G401.6 (cell line): ENCODE results near the gene FAM43A.
A peak's percentile ranks its signal among the peaks of the same experiment; 100 is the strongest.

Source experiments
- FAIRE-seq: peaks from 2 replicates; lab custom pipeline; 2012; peaks lifted over from hg19 to GRCh38; lab: Jason Lieb, UNC

FAM43A gene

GRCh38 chr3:194685718-194686413 is at the start of gene FAM43A:
Gene FAM43A (plus strand): TSS chr3:194685883. CDS start chr3:194686827, 944 bp downstream.
- FAIRE-seq: peak; percentile 19

GRCh38 chr3:194637066-194637465 is 48.6 kb upstream of the FAM43A start:
- FAIRE-seq: no peak

GRCh38 chr3:194637541-194638400 is 47.9 kb upstream of the FAM43A start:
- FAIRE-seq: no peak

GRCh38 chr3:194638991-194639605 is 46.6 kb upstream of the FAM43A start:
- FAIRE-seq: no peak

- no peak for FAIRE-seq
Observed at GRCh38 chr3:194640829-194641228, 44.9 kb upstream of the FAM43A start.

- FAIRE-seq: no peak
Observed at GRCh38 chr3:194642769-194643168, 42.9 kb upstream of the FAM43A start.

GRCh38 chr3:194647747-194648146 is 37.9 kb upstream of the FAM43A start:
- FAIRE-seq: no peak

GRCh38 chr3:194654443-194654842 is 31.2 kb upstream of the FAM43A start:
- FAIRE-seq: no peak

- no peak for FAIRE-seq
Observed at GRCh38 chr3:194657439-194657838, 28.2 kb upstream of the FAM43A start.

- no peak for FAIRE-seq
Observed at GRCh38 chr3:194658477-194659242, 27.0 kb upstream of the FAM43A start.

- FAIRE-seq: no peak
Observed at GRCh38 chr3:194659778-194660177, 25.9 kb upstream of the FAM43A start.

GRCh38 chr3:194661374-194661773 is 24.3 kb upstream of the FAM43A start:
- FAIRE-seq: no peak

GRCh38 chr3:194661946-194662345 is 23.7 kb upstream of the FAM43A start:
- no peak for FAIRE-seq

GRCh38 chr3:194664857-194665256 is 20.8 kb upstream of the FAM43A start:
- no peak for FAIRE-seq

- no peak for FAIRE-seq
Observed at GRCh38 chr3:194667363-194667762, 18.3 kb upstream of the FAM43A start.

GRCh38 chr3:194671511-194671899 is 14.2 kb upstream of the FAM43A start:
- FAIRE-seq: peak; percentile 51

GRCh38 chr3:194671900-194672808 is 13.5 kb upstream of the FAM43A start, which contains the start of gene LSG1:
Gene LSG1 (minus strand): TSS chr3:194672191. CDS start chr3:194672162, 29 bp downstream.
- FAIRE-seq: peak; percentile 75

- no peak for FAIRE-seq
Observed at GRCh38 chr3:194672876-194673275, 12.8 kb upstream of the FAM43A start.

- FAIRE-seq: no peak
Observed at GRCh38 chr3:194673761-194674160, 11.9 kb upstream of the FAM43A start.

GRCh38 chr3:194675081-194675640 is 10.5 kb upstream of the FAM43A start:
- FAIRE-seq: no peak

- no peak for FAIRE-seq
Observed at GRCh38 chr3:194675680-194676079, 10.0 kb upstream of the FAM43A start.
